HL-60/S4 treated with phorbol 12-myristate 13-acetate at 8.2 ng/mL for 4 days and 3 days (cell line): ENCODE results near the gene COX18.

ENCODE experiments used
- in situ Hi-C: fragments of 300-500 bp; cut with MboI; formaldehyde crosslinking; loops from 2 replicates; pipeline ENCODE4 v1.15.0; 2022; ENCODE audit warnings: low sequenced_read_pairs

COX18 gene

GRCh38 chr4:73055241-73055897, 14.1 kb downstream of the COX18 start:
- in situ Hi-C loops: no loop called here

GRCh38 chr4:73053974-73054480, 15.5 kb downstream of the COX18 start:
- in situ Hi-C loops: no loop called here

GRCh38 chr4:73053076-73053475, 16.4 kb downstream of the COX18 start:
- in situ Hi-C loops: no loop called here

GRCh38 chr4:73051625-73052024, 17.9 kb downstream of the COX18 start:
- in situ Hi-C loops: no loop called here

GRCh38 chr4:73045879-73046278, 23.6 kb downstream of the COX18 start:
- in situ Hi-C loops: no loop called here

- in situ Hi-C loops: no loop called here
These were observed 32.5 kb downstream of the COX18 start for GRCh38 chr4:73037057-73037456.

GRCh38 chr4:73036123-73036522, 33.4 kb downstream of the COX18 start:
- in situ Hi-C loops: no loop called here

GRCh38 chr4:73034896-73035295, 34.6 kb downstream of the COX18 start:
- in situ Hi-C loops: no loop called here

- in situ Hi-C loops: no loop called here
These were observed 40.9 kb downstream of the COX18 start for GRCh38 chr4:73028621-73029020.

- in situ Hi-C loops: no loop called here
These were observed 47.9 kb downstream of the COX18 start for GRCh38 chr4:73021634-73022033.

- in situ Hi-C loops: no loop called here
These were observed 50.0 kb downstream of the COX18 start for GRCh38 chr4:73019462-73020047.

- in situ Hi-C loops: no loop called here
These were observed 50.9 kb downstream of the COX18 start for GRCh38 chr4:73018595-73018994.

- in situ Hi-C loops: no loop called here
These were observed 56.2 kb downstream of the COX18 start for GRCh38 chr4:73013310-73013709.

- in situ Hi-C loops: no loop called here
These were observed 56.8 kb downstream of the COX18 start for GRCh38 chr4:73012673-73013072.

GRCh38 chr4:73011629-73011985, 57.9 kb downstream of the COX18 start:
- in situ Hi-C loops: no loop called here

- in situ Hi-C loops: no loop called here
These were observed 58.5 kb downstream of the COX18 start for GRCh38 chr4:73010789-73011628.

- in situ Hi-C loops: no loop called here
These were observed 61.9 kb downstream of the COX18 start for GRCh38 chr4:73007526-73008100.

GRCh38 chr4:73006286-73006990, 63.1 kb downstream of the COX18 start:
- in situ Hi-C loops: no loop called here

GRCh38 chr4:73005514-73005913, 64.0 kb downstream of the COX18 start:
- in situ Hi-C loops: no loop called here
